Adrenal gland (tissue), 12 donors: ENCODE measurements around the gene PIGQ. TPM values are rescaled to one million over a fixed set of nuclear protein-coding genes. Genes with fewer than 3 reads are reported as not detected.

Source experiments
- DNase-seq, 7 donors: peaks; one replicate each; pipeline ENCODE4 v3.0.0-alpha.2; 2019 to 2020
- H3K27ac ChIP-seq, 5 donors: fragments of 200-600 bp; sonication (generic) in 4 of 5; 1 replicate in 3 of 5; 2 replicates in 2 of 5; pipeline versions ENCODE4 v1.5.1 to v1.8.0; 2016 to 2020; ENCODE audit warnings: mild to moderate bottlenecking in 1 of 5
- H3K27me3 ChIP-seq: fragments of 200-600 bp; 2 replicates; pipeline ENCODE4 v1.8.0; 2021
- H3K36me3 ChIP-seq, 2 donors: fragments of 200-600 bp; replicated peaks in 1 of 2; 1 replicate in 1 of 2; 2 replicates in 1 of 2; pipeline versions ENCODE4 v1.5.1 to v1.8.0; 2018 to 2022
- H3K4me1 ChIP-seq, 2 donors: fragments of 200-600 bp; replicated peaks in 1 of 2; 1 replicate in 1 of 2; 2 replicates in 1 of 2; pipeline versions ENCODE4 v1.5.1 to v1.8.0; 2018 to 2021
- H3K4me3 ChIP-seq, 4 donors: fragments of 200-600 bp; sonication (generic) in 3 of 4; one replicate each; pipeline ENCODE4 v1.5.1; 2016 to 2018
- H3K9me3 ChIP-seq, 3 donors: fragments of 200-600 bp; sonication (generic) in 1 of 3; replicated peaks in 1 of 3; 1 replicate in 2 of 3; 2 replicates in 1 of 3; pipeline versions ENCODE4 v1.5.1 to v1.8.0; 2016 to 2021
- CTCF ChIP-seq, 6 experiments: fragments of 450-650 bp in 4 of 6; fragments of 200-600 bp in 2 of 6; sonication (generic) in 1 of 6; IDR thresholded peaks; 1 replicate in 5 of 6; 2 replicates in 1 of 6; pipeline versions ENCODE4 v1.5.1 to v1.8.0; 2016 to 2021; ENCODE audit warnings: antibody characterized with exemption in 6 of 6, mild to moderate bottlenecking in 2 of 6, moderate library complexity in 1 of 6
- POLR2A ChIP-seq, 2 donors: fragments of 450-650 bp; IDR thresholded peaks; one replicate each; pipeline ENCODE4 v1.6.1; 2017; ENCODE audit warnings: antibody characterized with exemption in 2 of 2, mild to moderate bottlenecking in 2 of 2, moderate library complexity in 1 of 2
- WGBS, 4 donors: extraction: QIAGEN DNeasy Blood & Tissue Kit in 2 of 4; methylation state at CpG; one replicate each; pipeline versions ENCODE4 v1.1.5 to v1.1.7; 2013 to 2017; 5-methylcytosine and 5-hydroxymethylcytosine counted together
- intact Hi-C, 2 donors: fragments of 100-400 bp; cut with DNase I; formaldehyde crosslinking; loops; one replicate each; pipeline versions ENCODE4 v1.14.1 to v1.15.0; 2022 to 2023
- microRNA-seq, 3 donors: library from miRNA; unstranded; fragments of <30 nt; microRNA quantifications; one replicate each; pipeline ENCODE4, GENCODE V29; 2017 to 2020
- polyA plus RNA-seq, 3 donors: library from polyadenylated mRNA; stranded (reverse); fragments of 200-250 nt in 2 of 3; fragments of 350-450 nt in 1 of 3; fragmentation: Illumina TruSeq in 1 of 3; extraction: RNeasy Lipid Tissue Mini Kit (QIAGEN cat#74804) in 1 of 3; gene quantifications; one replicate each; pipeline ENCODE4 v1.2.3, GENCODE V29; 2013 to 2014
- small RNA-seq, 2 donors: library from RNA; depleted of rRNA; stranded (forward); fragments of <200 nt; gene quantifications; one replicate each; pipeline ENCODE3, GENCODE V24; 2016
- total RNA-seq, 9 donors: library from RNA; depleted of rRNA in 4 of 9; stranded (reverse); fragments of >200 nt in 4 of 9; fragments of 120-200 nt in 1 of 9; fragmentation: NEBNext Ultra II Directional in 1 of 9; extraction: Animal tissue kit (Norgen Biotek cat#: 25700) in 1 of 9; gene quantifications; one replicate each; pipeline versions ENCODE4 v1.1.0 to v1.2.4, GENCODE V29; 2013 to 2023
- donor health status: healthy with polysubstance abuse.
- donor health status: Bipolar disorder and iron deficiency.
- donor health status: DM: yes; HTN: yes; CAD: no.
- donor health status: DM: no; HTN: no; CAD: no.
- donor health status: DM: no; HTN: no; CAD: no.
- donor health status: DM: yes; HTN: yes; CAD: no.

PIGQ gene
- total and polyA plus RNA-seq, 12 donors = 12.7 to 317 (median 81.0) TPM

GRCh38 chr16:633336-634050 is 63.7 kb downstream of the PIGQ start:
- TF ChIP-seq POLR2A (IDR thresholded peaks at IDR 0.05) (no peak), CTCF (IDR thresholded peaks at IDR 0.05) (no peak)
- 95 to 97% (median 95%) methylated on average over 25 to 74 of the region's 74 CpGs for WGBS, 4 donors
- no peak overlapping the region for H3K4me3 ChIP-seq
- intact Hi-C loops = no loop called here
- H3K27me3 ChIP-seq = no peaks in the 10 kb centered on the region
- H3K9me3 ChIP-seq = no peaks in the 10 kb centered on the region
- H3K27ac ChIP-seq = no peak overlapping the region
- no peaks in the 10 kb centered on the region for H3K36me3 ChIP-seq
- DNase-seq = peak in 3 of 7 donors; percentile 18 to 29 (median 20)
- peaks cover 20 to 40% of the 10 kb centered on the region in 2 donors for H3K4me1 ChIP-seq

Small RNA genes lying within 50 kb of the gene (microRNA-seq; reads per million reads assigned to microRNA genes)
- gene MIR3176 (1.8 to 5.1 (median 2.3) reads per million in 3 donors), gene MIR5587 (0 to 2.0 (median 0.76) reads per million in 3 donors)

Small RNA genes lying within 50 kb of the gene (small RNA-seq; reads per million reads assigned to genes)
- 0.12 to 0.58 reads per million in 2 donors for gene MIR3176
- gene MIR5587 = 0 to 0.12 reads per million in 2 donors
- gene Z98883.1 = 0 reads per million in 2 donors

Other genes with a start within 250 kb of the PIGQ start
- gene AXIN1, start 217.2 kb upstream of the PIGQ start, total RNA-seq = 10 to 100 TPM; 10.1 to 22.4 (median 19.7) TPM
- gene AXIN1, start 217.2 kb upstream of the PIGQ start, polyA plus RNA-seq = 10 to 100 TPM in 2 of 3 donors, 1 to 10 TPM in 1; 5.6 to 16.3 (median 13.8) TPM
- gene MRPL28, start 199.4 kb upstream of the PIGQ start, total RNA-seq = 100 to 1,000 TPM in 3 of 9 donors, 10 to 100 TPM in 6; 65.2 to 132 (median 77.1) TPM
- 100 to 1,000 TPM in 2 of 3 donors, 10 to 100 TPM in 1; 42.9 to 155 (median 123) TPM for gene MRPL28, start 199.4 kb upstream of the PIGQ start, polyA plus RNA-seq
- gene PGAP6, start 188.0 kb upstream of the PIGQ start, total RNA-seq = 10 to 100 TPM; 31.7 to 66.7 (median 45.0) TPM
- 10 to 100 TPM; 18.2 to 55.5 (median 39.0) TPM for gene PGAP6, start 188.0 kb upstream of the PIGQ start, polyA plus RNA-seq
- gene NME4, start 172.8 kb upstream of the PIGQ start, total RNA-seq = 100 to 1,000 TPM; 127 to 214 (median 166) TPM
- gene NME4, start 172.8 kb upstream of the PIGQ start, polyA plus RNA-seq = 100 to 1,000 TPM in 2 of 3 donors, 10 to 100 TPM in 1; 67.8 to 492 (median 347) TPM
- gene DECR2, start 168.1 kb upstream of the PIGQ start, total RNA-seq = 10 to 100 TPM; 15.8 to 65.5 (median 36.1) TPM
- gene DECR2, start 168.1 kb upstream of the PIGQ start, polyA plus RNA-seq = 100 to 1,000 TPM in 2 of 3 donors, 1 to 10 TPM in 1; 5.9 to 143 (median 105) TPM
- gene RAB11FIP3, start 144.3 kb upstream of the PIGQ start, total RNA-seq = 10 to 100 TPM; 15.6 to 53.0 (median 40.1) TPM
- 10 to 100 TPM; 12.7 to 63.4 (median 44.2) TPM for gene RAB11FIP3, start 144.3 kb upstream of the PIGQ start, polyA plus RNA-seq
- 10 to 100 TPM; 12.4 to 45.8 (median 42.9) TPM for gene CAPN15, start 42.3 kb upstream of the PIGQ start, total RNA-seq
- gene CAPN15, start 42.3 kb upstream of the PIGQ start, polyA plus RNA-seq = 10 to 100 TPM in 2 of 3 donors, 1 to 10 TPM in 1; 2.3 to 91.8 (median 56.8) TPM
- gene PRR35, start 9.6 kb upstream of the PIGQ start, total RNA-seq = not detected
- gene PRR35, start 9.6 kb upstream of the PIGQ start, polyA plus RNA-seq = not detected
- gene NHLRC4, start 3.0 kb upstream of the PIGQ start, total RNA-seq = 10 to 100 TPM in 5 of 9 donors, 1 to 10 TPM in 4; 1.6 to 22.3 (median 12.7) TPM
- 1 to 10 TPM in 2 of 3 donors, under 1 TPM in 1; 0.57 to 7.2 (median 3.3) TPM for gene NHLRC4, start 3.0 kb upstream of the PIGQ start, polyA plus RNA-seq
- gene RAB40C, start 20.1 kb downstream of the PIGQ start, total RNA-seq = 10 to 100 TPM in 8 of 9 donors, 1 to 10 TPM in 1; 6.0 to 20.9 (median 15.8) TPM
- gene RAB40C, start 20.1 kb downstream of the PIGQ start, polyA plus RNA-seq = 10 to 100 TPM in 2 of 3 donors, 1 to 10 TPM in 1; 2.3 to 36.2 (median 19.1) TPM
- 1 to 10 TPM in 1 of 9 donors, under 1 TPM in 7, not detected in 1; 0.18 to 1.1 (median 0.36) TPM for gene WFIKKN1, start 61.0 kb downstream of the PIGQ start, total RNA-seq
- gene WFIKKN1, start 61.0 kb downstream of the PIGQ start, polyA plus RNA-seq = 1 to 10 TPM in 1 of 3 donors, under 1 TPM in 1, not detected in 1; 0.71 to 3.9 TPM
- gene METTL26, start 66.3 kb downstream of the PIGQ start, total RNA-seq = 100 to 1,000 TPM in 5 of 9 donors, 10 to 100 TPM in 4; 71.8 to 351 (median 122) TPM
- gene METTL26, start 66.3 kb downstream of the PIGQ start, polyA plus RNA-seq = 100 to 1,000 TPM in 2 of 3 donors, 10 to 100 TPM in 1; 40.4 to 403 (median 328) TPM
- 100 to 1,000 TPM in 7 of 9 donors, 10 to 100 TPM in 2; 67.0 to 188 (median 149) TPM for gene MCRIP2, start 71.9 kb downstream of the PIGQ start, total RNA-seq
- gene MCRIP2, start 71.9 kb downstream of the PIGQ start, polyA plus RNA-seq = 100 to 1,000 TPM in 2 of 3 donors, 1 to 10 TPM in 1; 7.1 to 253 (median 241) TPM
- 10 to 100 TPM; 12.4 to 55.8 (median 23.5) TPM for gene WDR90, start 79.4 kb downstream of the PIGQ start, total RNA-seq
- gene WDR90, start 79.4 kb downstream of the PIGQ start, polyA plus RNA-seq = 100 to 1,000 TPM in 2 of 3 donors, 1 to 10 TPM in 1; 3.0 to 162 (median 125) TPM
- 100 to 1,000 TPM in 2 of 9 donors, 10 to 100 TPM in 7; 34.7 to 177 (median 82.7) TPM for gene RHOT2, start 98.2 kb downstream of the PIGQ start, total RNA-seq
- 100 to 1,000 TPM in 2 of 3 donors, 10 to 100 TPM in 1; 37.9 to 462 (median 302) TPM for gene RHOT2, start 98.2 kb downstream of the PIGQ start, polyA plus RNA-seq
- gene RHBDL1, start 105.7 kb downstream of the PIGQ start, total RNA-seq = 10 to 100 TPM in 1 of 9 donors, 1 to 10 TPM in 8; 1.1 to 11.5 (median 3.7) TPM
- 10 to 100 TPM in 2 of 3 donors, under 1 TPM in 1; 0.13 to 21.1 (median 12.2) TPM for gene RHBDL1, start 105.7 kb downstream of the PIGQ start, polyA plus RNA-seq
- 100 to 1,000 TPM; 160 to 339 (median 210) TPM for gene STUB1, start 110.4 kb downstream of the PIGQ start, total RNA-seq
- gene STUB1, start 110.4 kb downstream of the PIGQ start, polyA plus RNA-seq = 100 to 1,000 TPM; 121 to 199 (median 177) TPM
- 100 to 1,000 TPM in 3 of 9 donors, 10 to 100 TPM in 6; 50.9 to 137 (median 97.7) TPM for gene JMJD8, start 114.4 kb downstream of the PIGQ start, total RNA-seq
- 10 to 100 TPM; 50.8 to 97.7 (median 72.6) TPM for gene JMJD8, start 114.4 kb downstream of the PIGQ start, polyA plus RNA-seq
- 10 to 100 TPM in 8 of 9 donors, 1 to 10 TPM in 1; 2.7 to 24.5 (median 18.0) TPM for gene WDR24, start 120.4 kb downstream of the PIGQ start, total RNA-seq
- gene WDR24, start 120.4 kb downstream of the PIGQ start, polyA plus RNA-seq = 10 to 100 TPM in 2 of 3 donors, 1 to 10 TPM in 1; 2.2 to 15.0 (median 10.9) TPM
- gene FBXL16, start 135.8 kb downstream of the PIGQ start, total RNA-seq = 10 to 100 TPM in 2 of 9 donors, 1 to 10 TPM in 4, under 1 TPM in 2, not detected in 1; 0.17 to 14.7 (median 2.1) TPM
- gene FBXL16, start 135.8 kb downstream of the PIGQ start, polyA plus RNA-seq = 10 to 100 TPM in 1 of 3 donors, 1 to 10 TPM in 2; 6.3 to 18.3 (median 7.0) TPM
- gene METRN, start 145.2 kb downstream of the PIGQ start, total RNA-seq = 100 to 1,000 TPM in 1 of 9 donors, 10 to 100 TPM in 7, 1 to 10 TPM in 1; 9.6 to 189 (median 58.6) TPM
- 100 to 1,000 TPM in 2 of 3 donors, 1 to 10 TPM in 1; 1.3 to 128 (median 115) TPM for gene METRN, start 145.2 kb downstream of the PIGQ start, polyA plus RNA-seq
- gene ANTKMT, start 151.2 kb downstream of the PIGQ start, total RNA-seq = 100 to 1,000 TPM in 1 of 9 donors, 10 to 100 TPM in 8; 36.8 to 127 (median 61.4) TPM
- gene ANTKMT, start 151.2 kb downstream of the PIGQ start, polyA plus RNA-seq = 100 to 1,000 TPM in 2 of 3 donors, under 1 TPM in 1; 0.48 to 124 (median 104) TPM
- 1 to 10 TPM in 2 of 9 donors, under 1 TPM in 5, not detected in 2; 0.17 to 1.9 (median 0.84) TPM for gene CCDC78, start 156.5 kb downstream of the PIGQ start, total RNA-seq
- gene CCDC78, start 156.5 kb downstream of the PIGQ start, polyA plus RNA-seq = 10 to 100 TPM in 1 of 3 donors, 1 to 10 TPM in 1, under 1 TPM in 1; 0.64 to 49.9 (median 7.7) TPM
- 10 to 100 TPM in 1 of 9 donors, 1 to 10 TPM in 7, not detected in 1; 1.1 to 10.6 (median 5.3) TPM for gene HAGHL, start 157.1 kb downstream of the PIGQ start, total RNA-seq
- 10 to 100 TPM in 2 of 3 donors, under 1 TPM in 1; 0.35 to 63.5 (median 11.0) TPM for gene HAGHL, start 157.1 kb downstream of the PIGQ start, polyA plus RNA-seq
- 10 to 100 TPM; 17.8 to 42.1 (median 26.8) TPM for gene CIAO3, start 171.0 kb downstream of the PIGQ start, total RNA-seq
- gene CIAO3, start 171.0 kb downstream of the PIGQ start, polyA plus RNA-seq = 10 to 100 TPM in 2 of 3 donors, 1 to 10 TPM in 1; 8.9 to 99.4 (median 38.2) TPM
- gene MSLN, start 190.8 kb downstream of the PIGQ start, total RNA-seq = under 1 TPM in 3 of 9 donors, not detected in 6; 0.17 to 0.46 (median 0.43) TPM
- gene MSLN, start 190.8 kb downstream of the PIGQ start, polyA plus RNA-seq = under 1 TPM in 1 of 3 donors, not detected in 2; 0.13 TPM
- gene RPUSD1, start 218.4 kb downstream of the PIGQ start, total RNA-seq = 10 to 100 TPM; 12.4 to 30.0 (median 18.6) TPM
- gene RPUSD1, start 218.4 kb downstream of the PIGQ start, polyA plus RNA-seq = 10 to 100 TPM in 2 of 3 donors, 1 to 10 TPM in 1; 1.1 to 40.1 (median 23.3) TPM
- gene CHTF18, start 218.7 kb downstream of the PIGQ start, total RNA-seq = 10 to 100 TPM in 4 of 9 donors, 1 to 10 TPM in 5; 1.7 to 25.7 (median 10.0) TPM
- 10 to 100 TPM in 2 of 3 donors, under 1 TPM in 1; 0.29 to 69.8 (median 60.8) TPM for gene CHTF18, start 218.7 kb downstream of the PIGQ start, polyA plus RNA-seq
- not detected for gene GNG13, start 230.8 kb downstream of the PIGQ start, total RNA-seq
- not detected for gene GNG13, start 230.8 kb downstream of the PIGQ start, polyA plus RNA-seq